ENCODE results near the gene FOXO3.

DNA sequence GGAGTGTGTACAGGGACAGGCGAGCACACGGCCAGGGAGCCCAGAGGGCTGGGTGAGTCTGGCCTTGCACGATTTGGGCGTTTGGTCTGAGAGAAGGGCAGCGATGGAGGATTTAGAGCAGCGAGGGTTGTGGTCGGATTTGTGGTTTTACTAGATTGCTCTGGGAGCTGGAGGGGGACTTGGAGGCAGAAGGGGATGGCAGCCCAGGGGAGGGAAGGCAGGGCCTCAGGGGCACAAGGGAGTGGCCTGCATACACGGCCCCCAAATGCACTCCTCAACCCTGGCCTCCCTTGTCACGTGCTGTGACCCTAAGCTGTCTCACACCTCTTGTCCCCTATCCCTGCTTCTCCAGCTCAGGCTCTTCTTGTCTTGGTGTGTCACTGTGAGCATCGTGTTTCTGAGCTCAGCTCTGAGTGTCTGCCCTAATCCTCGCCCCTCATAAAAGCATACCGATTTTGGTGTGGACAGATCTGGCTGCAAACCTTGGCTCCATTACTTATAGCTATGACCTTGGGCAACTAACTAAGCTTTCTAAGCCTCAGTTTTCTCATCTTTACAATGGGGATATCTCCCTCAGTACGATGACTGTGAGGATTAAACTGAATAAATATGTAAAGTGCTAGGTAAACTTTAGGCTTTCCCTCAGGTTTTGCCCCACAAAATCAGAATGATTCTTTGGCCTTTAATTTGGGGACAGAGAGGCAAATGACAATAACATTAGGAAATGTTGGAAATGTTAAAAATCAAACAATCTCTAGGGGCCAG is 167.4 kb downstream of the FOXO3 start:
- TF ChIP-seq, protein P1, sequence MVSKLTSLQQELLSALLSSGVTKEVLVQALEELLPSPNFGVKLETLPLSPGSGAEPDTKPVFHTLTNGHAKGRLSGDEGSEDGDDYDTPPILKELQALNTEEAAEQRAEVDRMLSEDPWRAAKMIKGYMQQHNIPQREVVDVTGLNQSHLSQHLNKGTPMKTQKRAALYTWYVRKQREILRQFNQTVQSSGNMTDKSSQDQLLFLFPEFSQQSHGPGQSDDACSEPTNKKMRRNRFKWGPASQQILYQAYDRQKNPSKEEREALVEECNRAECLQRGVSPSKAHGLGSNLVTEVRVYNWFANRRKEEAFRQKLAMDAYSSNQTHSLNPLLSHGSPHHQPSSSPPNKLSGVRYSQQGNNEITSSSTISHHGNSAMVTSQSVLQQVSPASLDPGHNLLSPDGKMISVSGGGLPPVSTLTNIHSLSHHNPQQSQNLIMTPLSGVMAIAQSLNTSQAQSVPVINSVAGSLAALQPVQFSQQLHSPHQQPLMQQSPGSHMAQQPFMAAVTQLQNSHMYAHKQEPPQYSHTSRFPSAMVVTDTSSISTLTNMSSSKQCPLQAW (CRISPR knock-in tag; IDR thresholded peaks at IDR 0.05) = no peak
- TF ChIP-seq, protein P2, sequence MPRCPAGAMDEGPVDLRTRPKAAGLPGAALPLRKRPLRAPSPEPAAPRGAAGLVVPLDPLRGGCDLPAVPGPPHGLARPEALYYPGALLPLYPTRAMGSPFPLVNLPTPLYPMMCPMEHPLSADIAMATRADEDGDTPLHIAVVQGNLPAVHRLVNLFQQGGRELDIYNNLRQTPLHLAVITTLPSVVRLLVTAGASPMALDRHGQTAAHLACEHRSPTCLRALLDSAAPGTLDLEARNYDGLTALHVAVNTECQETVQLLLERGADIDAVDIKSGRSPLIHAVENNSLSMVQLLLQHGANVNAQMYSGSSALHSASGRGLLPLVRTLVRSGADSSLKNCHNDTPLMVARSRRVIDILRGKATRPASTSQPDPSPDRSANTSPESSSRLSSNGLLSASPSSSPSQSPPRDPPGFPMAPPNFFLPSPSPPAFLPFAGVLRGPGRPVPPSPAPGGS (CRISPR knock-in tag; IDR thresholded peaks at IDR 0.05) = no peak
- no peak for TF ChIP-seq XRCC5 (optimal IDR thresholded peaks at IDR 0.05; ENCODE audit: low read length)
- TF ChIP-seq, protein P3, sequence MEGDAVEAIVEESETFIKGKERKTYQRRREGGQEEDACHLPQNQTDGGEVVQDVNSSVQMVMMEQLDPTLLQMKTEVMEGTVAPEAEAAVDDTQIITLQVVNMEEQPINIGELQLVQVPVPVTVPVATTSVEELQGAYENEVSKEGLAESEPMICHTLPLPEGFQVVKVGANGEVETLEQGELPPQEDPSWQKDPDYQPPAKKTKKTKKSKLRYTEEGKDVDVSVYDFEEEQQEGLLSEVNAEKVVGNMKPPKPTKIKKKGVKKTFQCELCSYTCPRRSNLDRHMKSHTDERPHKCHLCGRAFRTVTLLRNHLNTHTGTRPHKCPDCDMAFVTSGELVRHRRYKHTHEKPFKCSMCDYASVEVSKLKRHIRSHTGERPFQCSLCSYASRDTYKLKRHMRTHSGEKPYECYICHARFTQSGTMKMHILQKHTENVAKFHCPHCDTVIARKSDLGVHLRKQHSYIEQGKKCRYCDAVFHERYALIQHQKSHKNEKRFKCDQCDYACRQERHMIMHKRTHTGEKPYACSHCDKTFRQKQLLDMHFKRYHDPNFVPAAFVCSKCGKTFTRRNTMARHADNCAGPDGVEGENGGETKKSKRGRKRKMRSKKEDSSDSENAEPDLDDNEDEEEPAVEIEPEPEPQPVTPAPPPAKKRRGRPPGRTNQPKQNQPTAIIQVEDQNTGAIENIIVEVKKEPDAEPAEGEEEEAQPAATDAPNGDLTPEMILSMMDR (CRISPR knock-in tag; IDR thresholded peaks at IDR 0.05) = no peak
- TF ChIP-seq ZC3H4 (CRISPR knock-in tag; IDR thresholded peaks at IDR 0.05; ENCODE audit: borderline replicate concordance) = no peak
- TF ChIP-seq, protein P4, sequence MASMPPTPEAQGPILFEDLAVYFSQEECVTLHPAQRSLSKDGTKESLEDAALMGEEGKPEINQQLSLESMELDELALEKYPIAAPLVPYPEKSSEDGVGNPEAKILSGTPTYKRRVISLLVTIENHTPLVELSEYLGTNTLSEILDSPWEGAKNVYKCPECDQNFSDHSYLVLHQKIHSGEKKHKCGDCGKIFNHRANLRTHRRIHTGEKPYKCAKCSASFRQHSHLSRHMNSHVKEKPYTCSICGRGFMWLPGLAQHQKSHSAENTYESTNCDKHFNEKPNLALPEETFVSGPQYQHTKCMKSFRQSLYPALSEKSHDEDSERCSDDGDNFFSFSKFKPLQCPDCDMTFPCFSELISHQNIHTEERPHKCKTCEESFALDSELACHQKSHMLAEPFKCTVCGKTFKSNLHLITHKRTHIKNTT (CRISPR knock-in tag; IDR thresholded peaks at IDR 0.05) = no peak
- TF ChIP-seq RORA (CRISPR knock-in tag; IDR thresholded peaks at IDR 0.05) = no peak
